SHP77 (cell line): ENCODE results near the gene POFUT1.
"Not testable (repeated sequence)": the region's sequence is repeated elsewhere in the genome, so short reads cannot be mapped to it uniquely, and the experiment has no call there.

Experiments used
- DNase-seq, 2 experiments: peaks; one replicate each; lab custom pipeline; 2025; lab: John Stamatoyannopoulos, UW

Gene POFUT1

DNA sequence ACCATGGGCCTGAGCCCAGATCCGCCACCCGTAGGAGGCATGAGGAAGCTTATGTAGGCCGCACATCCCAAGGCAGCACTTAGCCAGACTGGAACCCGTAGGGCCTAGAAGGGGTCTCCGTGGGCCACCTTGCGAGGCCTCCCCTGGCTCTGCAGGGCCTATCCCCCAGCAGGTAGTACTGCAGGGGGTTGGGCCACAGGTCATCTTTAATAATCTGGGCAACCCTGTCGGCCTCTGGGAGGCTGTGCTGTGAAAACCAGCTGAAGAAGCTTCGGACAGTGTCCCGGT, 18.6 kb upstream of the POFUT1 start:
- DNase-seq = no peak

DNA sequence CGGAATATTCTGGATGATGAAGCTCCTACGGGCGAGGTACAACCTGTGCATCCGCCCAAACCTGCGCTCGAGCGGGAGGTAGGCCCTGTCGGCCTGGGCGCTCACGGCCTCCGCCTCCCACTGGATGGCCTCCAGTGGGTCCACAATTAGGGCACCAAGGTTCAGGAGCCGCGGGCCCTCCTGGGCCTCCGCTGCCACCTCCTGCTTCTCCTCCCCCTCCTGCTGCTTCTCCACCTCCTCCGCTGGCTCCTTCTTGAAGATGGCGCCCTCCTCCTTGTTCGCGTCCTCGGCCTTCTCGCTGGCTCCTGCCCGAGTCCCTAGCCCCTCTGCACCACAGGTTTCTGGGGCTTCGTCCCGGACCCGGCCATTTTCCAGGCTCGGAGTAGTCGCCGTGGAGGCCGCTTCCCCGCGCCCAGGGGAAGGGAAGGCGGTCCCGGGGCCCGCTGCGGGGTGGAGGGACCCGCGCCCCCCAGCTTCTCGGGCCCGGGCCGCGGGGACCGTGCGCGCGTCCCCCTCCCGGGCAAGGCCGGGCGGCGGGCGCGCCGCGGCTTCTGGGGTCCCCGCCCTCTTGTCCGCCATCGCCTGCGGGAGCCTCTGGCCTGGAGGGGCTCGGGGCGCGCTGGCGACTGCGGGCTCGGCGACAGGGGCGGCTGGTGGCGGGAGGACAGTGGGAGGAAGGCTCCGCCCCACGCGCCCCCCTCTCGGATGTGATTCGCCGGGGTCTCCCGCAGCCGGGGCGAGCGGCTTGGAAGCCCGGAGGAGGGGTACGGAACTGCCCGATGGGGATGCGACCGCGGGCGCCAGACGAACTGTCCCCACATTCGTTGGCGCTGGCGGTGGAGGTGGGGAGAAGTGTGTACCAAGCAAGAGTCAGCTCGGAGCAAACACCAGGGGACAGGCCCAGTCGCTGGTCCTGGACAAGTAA, 17.7 kb upstream of the POFUT1 start:
- no peak for DNase-seq

DNA sequence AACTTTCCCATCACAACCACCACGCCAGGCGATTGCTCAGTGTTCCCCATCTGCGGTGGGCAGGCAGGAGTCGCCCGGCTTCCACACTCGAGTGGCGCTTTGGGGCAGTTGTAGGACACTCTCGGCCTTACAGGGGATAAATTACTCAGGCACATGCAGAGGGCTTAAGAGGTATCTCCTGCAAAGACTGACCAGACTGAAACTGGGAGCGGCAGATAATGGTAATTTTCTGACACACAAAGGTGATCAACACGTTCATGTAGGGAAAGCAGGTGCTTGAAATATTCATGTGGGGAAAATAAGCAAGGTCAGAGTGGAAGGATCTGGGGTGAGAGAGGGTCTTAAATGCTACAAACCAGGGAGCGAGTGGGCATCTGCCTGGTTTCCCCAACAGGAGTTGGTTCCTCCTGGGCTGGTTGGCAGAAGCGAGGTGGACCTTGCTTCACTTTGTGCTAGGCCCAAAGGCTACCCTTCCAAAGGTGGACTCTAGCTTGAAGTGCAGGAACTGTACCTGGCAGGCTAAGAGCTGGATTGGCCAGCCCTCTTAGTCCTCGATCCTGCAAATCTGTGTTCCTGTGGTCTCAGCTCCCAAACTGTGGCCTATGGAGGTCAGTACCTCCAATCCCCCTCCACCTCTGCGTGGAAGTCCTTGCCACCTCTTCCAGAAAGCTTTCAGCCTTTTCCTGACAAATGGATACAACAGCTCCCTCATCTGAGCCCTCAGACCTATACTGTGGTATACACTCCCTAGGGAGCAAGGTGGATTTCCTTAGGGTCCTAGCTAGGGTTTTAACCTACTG, 16.9 kb upstream of the POFUT1 start:
- no peak for DNase-seq

DNA sequence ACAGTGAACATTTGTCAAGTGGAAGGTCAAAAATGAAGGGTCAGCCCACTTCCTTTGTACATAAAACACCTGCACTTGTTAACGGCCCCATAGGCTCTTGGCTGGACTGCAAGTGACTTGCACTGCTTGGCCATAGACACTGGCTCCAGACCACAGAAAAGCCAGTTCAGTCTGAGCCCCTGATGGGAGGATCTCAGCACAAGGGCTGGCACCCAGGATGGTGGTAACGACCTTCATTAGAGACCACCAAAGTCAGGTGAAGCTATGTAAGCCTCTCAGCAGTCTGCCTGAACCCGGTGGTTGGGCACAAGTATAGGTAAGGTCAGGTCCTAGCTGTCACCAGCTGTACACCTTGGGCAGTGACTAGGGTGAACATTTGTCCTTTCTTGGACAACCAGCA, 16.3 kb upstream of the POFUT1 start:
- no peak for DNase-seq

DNA sequence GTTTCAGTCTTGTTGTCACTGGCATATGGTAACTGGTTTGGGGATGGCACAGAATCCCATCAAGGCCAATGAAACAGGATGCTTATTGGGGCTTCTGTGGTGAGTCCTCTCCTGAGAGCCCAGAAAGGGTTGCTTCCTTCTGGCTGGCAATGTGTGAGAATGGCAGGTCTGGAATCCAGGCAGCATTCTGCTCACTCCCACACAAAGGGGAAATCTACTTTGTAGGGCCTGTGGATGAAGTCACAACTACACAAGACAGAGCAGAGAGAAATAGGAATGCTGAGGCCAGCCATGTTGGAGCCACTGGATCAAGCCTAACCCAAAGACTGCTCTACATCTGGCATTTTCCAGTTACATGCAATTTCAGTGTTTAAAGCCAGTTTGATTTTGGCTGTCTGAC, 15.8 kb upstream of the POFUT1 start:
- DNase-seq = no peak

DNA sequence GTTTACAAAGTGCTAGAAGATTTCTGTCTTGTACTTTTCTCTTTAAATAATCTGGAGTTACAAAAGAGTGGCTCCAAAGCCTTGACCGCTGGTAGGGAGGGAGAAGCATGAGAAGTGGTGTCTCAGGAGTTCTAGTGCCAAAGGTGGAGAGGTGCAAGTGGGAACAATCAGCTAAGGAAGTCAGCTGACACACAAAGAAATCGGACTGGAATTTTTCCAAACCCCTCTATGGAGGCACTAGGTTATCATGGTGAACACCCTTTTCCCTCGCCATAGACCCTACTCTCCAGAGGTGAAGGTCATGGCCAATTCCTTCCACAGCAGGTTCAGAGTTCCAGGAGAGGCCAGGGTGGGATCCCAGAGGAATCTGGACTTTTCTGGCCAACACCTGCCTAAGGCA, 15.0 kb upstream of the POFUT1 start:
- no peak for DNase-seq

DNA sequence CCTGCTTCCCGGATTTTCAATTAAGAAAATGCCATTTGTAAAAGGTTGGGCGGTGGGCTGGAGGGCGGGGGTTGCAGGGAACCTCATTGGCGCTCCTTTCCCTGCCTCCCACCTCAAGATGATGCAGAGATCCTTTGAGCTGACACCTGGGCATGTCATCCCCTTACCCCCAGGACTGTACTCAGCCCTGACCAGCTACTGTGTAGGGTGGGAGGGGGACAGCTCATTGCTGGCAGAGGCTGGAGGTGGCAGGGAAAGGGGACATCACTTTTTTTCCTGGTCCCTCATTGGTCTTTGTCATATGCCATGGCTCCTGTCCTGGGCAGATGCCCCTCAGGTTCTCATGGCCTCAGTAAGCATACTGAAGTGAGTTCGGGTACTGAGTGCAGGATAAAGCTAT, 14.3 kb upstream of the POFUT1 start:
- not testable (repeated sequence) for DNase-seq

DNA sequence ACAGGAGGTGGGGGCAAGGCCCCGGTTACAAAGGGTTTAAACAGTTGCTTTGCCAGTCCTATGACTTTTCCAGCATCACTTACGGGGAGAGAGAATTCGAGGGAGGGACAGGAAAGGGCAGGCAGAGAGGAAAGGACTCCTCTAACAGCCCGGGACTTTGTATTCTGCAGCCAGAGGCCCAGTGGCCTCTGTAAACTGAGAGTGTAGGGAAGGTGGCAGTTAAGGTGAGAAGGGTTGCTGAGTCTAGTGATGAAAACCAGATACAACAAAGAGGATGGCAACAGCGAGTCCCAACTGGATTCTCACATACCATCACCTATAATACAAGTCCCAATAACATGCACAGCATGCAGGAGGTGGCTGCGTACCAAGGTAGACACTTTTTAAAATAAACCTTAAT, 13.7 kb upstream of the POFUT1 start:
- DNase-seq = no peak

DNA sequence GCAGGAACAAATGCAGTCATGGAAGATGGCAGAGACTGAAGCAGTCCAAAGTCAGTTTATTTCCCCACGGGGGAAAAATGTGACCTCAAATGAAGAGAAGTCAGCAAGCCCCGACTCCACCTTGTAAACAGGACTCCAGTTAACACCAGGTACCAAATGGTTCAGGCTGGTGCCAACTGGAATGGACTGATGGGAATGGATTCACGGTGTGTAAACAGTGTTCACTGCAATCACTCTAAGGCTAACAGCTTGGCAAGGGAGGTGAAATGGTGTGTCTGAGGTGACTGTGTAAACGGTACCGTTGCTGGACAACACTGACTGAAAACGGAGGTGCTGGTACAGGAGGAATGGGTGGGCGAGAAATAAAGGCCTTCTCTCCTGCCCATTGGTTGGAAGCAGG, 12.1 kb upstream of the POFUT1 start:
- DNase-seq = no peak

DNA sequence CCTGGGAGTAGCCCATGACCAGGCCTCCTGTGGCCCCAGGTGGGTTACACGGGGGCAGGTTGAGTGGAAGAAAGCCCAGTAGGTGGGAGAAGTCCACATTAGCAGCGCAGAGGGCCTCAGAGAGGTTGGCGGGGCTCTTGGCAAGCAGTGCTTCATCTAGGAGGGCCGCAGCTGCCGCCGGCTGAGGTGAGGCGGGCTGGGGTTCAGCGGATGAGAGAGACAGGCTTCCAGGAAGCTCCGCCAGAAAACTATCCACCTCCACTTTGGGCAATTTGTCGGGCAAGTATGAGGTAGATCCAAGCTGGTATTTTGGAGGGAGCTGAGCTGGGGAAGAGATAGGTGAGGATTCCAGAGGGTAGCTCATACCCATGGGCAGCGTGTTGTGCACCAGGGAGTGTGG, 11.1 kb upstream of the POFUT1 start:
- not testable (repeated sequence) for DNase-seq

DNA sequence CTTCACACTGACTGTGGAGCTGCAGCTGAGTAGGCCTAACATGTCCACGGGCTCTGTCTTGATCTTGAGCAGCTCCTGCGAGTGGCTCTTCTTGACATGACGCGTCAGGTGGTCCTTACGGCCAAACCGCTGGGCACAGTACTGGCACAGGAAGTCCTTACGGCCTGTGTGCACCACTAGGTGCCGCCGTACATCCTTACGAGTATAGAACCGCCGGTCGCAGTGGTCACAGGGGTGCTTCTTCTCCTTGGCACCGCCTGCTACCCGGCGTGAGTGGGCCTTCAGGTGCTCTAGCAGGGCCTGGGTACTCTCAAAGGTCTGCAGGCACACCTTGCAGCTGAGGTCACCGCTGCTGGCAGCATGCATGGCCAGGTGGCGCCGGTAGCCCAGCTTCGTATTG, 10.5 kb upstream of the POFUT1 start:
- not testable (repeated sequence) for DNase-seq

DNA sequence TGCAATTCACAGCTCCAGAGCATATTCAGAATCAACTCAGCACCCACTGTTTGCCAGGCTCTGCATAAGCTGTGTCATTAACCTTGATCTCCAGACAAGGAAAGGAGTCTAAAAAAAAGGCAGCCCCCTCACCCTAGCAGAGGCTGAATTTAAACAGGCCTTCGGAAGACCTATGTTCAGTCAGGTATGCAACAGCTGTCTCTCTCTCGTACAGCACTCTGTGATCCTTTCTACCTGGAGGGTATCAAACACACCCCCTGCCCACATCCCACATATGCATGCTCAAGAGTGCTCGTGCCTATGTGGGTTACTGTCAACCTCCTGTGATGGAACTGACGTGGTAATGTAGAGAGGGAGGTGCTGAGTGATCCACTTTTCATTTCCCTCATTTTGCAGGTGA, 8.7 kb upstream of the POFUT1 start:
- DNase-seq = no peak

DNA sequence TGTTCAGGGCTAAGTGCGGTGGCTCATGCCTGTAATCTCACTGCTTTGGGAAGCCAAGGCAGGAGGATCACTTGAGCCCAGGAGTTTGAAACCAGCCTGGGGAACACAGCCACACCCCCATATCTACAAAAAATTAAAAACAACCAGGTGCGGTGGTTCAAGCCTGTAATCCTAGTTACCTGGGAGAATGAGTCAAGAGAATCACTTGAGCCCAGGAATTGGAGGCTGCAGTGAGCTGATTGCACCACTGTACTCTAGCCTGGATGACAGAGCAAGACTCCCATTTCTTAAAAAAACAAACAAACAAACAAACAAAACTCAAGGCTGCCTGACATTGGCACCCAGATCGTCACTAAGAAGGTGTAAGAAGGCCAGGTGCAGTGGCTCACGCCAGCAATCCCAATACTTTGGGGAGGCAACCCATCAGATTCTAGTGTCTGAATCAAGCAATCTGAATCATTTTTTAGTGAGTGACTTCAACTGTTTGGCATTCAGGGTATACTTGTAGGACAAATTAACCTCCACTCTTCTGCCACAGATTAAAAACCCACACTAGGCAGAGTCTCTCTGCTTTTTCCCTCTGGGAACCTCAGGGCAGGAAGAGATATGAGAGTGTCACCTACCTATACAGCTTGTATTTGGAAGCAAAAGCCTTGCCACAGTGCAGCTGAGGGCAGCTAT, 6.2 kb upstream of the POFUT1 start:
- DNase-seq = no peak

DNA sequence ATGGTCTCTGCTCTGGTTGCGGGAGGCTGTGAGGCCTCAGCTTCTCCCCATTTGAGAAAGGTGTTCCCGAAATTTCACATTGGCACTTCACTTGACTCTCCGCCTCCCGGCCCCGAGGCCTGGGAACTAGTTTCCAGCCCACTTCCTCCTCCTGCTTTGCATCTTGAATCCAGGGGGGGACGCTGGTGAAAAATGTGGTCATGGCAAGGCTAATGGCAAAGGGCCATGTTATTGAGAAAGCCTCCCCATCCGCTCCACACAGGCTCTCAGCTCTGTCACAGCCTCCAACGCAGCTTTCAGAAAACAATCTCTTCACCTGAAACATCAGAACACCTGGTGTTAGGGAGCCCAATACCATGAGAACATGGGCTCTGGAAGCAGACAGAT, 5.7 kb upstream of the POFUT1 start:
- DNase-seq = no peak

DNA sequence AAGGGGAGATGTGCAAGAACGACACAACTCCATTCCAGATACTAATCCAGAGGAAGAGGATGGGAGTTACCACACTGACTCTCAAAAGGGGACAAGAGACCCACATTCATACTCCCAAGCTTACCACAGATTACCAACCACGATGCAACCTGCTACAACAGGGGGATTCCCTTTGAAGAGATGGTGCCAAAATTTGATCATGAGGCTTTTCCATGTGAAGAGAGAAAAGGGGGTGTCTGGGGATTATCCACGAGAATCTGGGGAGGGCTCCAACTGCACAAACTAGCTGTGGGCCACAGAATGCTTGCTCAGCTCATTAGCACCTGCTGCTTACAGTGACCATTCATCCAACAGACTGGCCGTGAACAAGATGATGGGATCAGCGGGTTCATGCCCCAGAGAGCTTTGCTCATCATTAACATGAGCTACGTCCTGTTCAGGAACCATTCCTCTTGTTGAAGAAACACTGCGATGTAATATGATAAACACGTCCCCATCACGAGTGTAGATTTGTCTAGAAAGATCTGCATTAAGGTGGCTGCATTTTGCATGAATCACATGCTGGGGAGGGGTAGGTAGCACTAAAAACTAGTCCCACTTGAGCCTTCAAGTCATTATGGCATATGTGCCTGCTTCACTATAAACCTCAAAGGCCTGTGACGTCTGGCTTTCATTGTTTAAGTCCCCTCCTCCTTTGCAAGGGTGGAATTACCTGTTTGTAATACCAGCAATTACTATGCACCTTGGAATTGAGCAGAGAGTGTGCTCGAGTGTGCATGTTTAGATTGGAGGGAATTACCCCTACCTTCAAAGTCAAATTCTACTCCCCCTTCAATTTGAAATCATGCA, 4.1 kb upstream of the POFUT1 start:
- no peak for DNase-seq

DNA sequence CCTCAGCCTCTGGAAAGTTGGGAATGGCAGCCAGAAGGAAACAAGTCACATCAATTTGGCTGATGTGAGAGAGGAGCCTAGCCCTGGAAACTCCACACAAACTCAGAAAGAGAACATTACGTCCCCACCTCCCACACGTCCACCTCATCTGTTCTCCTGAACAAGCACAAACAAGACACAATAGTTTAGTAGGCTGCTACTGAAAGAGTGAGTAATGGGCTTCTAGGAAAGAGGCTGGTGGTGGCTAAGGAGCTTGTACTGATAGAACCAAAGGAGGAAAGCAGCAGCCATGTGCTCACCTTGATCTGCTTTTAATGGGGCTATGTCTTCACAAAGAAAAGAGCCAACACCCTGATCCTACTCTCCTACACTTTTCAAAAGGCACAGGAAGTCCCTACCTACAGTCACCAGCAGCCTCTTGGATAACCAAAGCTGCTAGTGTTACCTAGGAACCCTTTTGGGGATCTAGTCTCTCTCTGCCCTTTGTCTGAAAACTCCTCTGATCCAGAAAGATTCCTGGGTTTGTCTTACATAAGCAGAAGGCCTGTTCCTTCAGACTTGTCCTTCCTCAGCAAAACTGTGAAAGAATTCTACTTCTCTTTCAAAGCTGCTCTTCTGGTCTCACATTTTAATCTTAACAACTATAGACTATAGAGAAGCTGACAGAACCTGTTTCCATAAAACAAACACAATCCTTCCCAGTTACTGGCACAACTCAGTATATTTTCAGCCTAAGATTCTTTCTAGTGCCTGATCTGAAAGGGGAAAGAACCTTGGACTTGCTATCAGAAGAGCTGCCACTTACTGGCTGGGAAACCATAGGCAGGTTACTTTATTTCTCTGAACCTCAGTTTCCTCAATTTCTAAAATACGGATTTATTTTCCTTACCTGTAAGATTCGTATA, 3.2 kb upstream of the POFUT1 start:
- DNase-seq = no peak

DNA sequence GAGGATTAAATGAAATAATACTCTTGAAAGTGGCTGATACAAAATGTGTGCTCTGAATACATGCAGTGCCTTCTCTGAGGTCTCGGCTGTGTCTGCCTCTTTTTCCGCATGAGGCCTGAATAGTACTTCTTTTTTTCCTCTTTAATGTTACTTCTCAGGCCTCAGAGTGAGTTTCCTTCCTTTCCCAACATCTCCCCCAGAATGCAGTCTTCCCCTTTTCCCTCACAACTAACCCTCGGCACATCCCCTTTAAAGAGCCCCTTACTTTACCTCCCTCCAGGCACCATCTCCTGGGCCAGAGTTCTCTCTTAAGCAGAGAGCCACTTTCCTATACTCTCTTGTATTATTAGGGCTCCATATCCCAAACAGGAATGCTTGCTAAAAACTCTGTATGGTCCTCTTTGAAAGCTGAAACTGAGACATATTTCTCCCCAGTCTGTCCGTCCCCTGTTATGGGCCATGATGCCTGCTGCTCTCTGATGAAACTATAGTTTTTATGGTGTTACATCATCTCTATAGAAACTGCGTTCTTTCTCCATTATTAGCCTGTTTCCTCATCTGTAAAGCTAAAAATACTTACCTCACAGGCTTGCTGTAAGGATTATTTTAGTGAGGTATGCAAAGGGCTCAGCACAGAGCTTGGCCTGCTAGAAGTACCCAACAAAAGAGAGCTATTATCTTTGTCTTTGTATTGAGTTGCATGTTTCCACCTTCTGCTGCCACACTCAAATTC, 2.4 kb upstream of the POFUT1 start:
- no peak for DNase-seq

DNA sequence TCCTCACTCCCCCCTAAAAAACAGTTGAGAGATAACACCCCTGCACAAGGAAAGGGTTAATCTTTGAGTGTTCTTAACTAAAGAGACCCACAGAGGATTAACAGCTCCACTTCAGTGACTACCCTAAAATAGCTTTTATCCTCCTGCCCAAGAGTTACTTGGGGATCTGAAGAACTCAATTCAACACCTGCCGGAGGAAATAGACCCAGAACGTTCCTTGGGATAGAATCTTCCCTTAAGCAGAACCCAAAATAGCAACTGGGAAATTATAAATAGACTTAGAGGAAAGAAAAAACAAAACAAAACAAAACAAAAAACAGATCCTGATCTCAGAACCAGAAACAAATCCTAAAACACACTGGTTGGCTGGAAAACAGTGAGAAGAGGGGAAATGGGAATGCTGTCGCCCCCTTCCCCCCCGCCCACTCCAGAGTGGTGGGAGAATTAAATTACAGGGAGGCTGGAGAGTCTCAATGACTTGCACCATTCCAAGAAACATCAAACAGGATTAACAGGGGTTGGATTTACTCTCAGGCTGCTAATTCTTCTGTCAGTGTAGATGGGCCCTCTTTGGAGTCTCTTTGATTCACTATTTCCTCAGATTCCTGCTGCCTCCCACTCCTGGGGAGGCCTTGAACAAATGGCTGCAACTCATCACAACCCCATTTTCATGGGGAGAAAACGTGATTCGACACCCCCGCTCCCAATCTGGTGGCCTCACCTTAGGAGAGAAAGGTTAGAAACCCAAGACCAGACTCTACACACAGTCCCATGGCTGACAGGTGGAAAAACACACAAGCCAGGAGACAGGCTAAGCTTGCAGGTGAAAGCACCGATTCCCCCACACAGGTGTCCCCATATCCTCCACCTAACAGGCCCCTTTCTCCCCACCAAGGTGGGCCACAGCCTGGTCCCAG, 1.6 kb upstream of the POFUT1 start:
- DNase-seq = no peak
